ENCODE measurements around the gene NOX5. TPM values are rescaled to one million over a fixed set of nuclear protein-coding genes. Genes with fewer than 3 reads are reported as not detected.

The NOX5 gene
- total and polyA plus RNA-seq, 2 of the 13 experiments (the other 11 are each of a cell fraction or from before 2014, with no cell fraction given) = not detected

- no peak for TF ChIP-seq ZNF652 (CRISPR knock-in tag; IDR thresholded peaks at IDR 0.05; ENCODE audit: borderline replicate concordance, low read depth)
- no peak for TF ChIP-seq AGO1 (IDR thresholded peaks at IDR 0.05; ENCODE audit: low read depth, low read length, poor library complexity, severe bottlenecking)
- no peak for TF ChIP-seq ZBTB37 (CRISPR knock-in tag; IDR thresholded peaks at IDR 0.05)
- TF ChIP-seq ZNF687 (CRISPR knock-in tag; IDR thresholded peaks at IDR 0.05) = peak; percentile 56
- no peak for TF ChIP-seq DNMT3B (CRISPR knock-in tag; conservative IDR thresholded peaks at IDR 0.05)
- no peak for TF ChIP-seq ZNF710 (CRISPR knock-in tag; IDR thresholded peaks at IDR 0.05; ENCODE audit: borderline replicate concordance)
- no peak for TF ChIP-seq CENPX (CRISPR knock-in tag; IDR thresholded peaks at IDR 0.05)
- TF ChIP-seq SMAD1 (CRISPR knock-in tag; IDR thresholded peaks at IDR 0.05; ENCODE audit: borderline replicate concordance, low read depth) = no peak
- no peak for TF ChIP-seq ZNF143 (CRISPR knock-in tag; IDR thresholded peaks at IDR 0.05)
- 0 out of 2 replicates have a peak, but pooled peaks have one; percentile 13 for TF ChIP-seq ARID5B (CRISPR knock-in tag; IDR thresholded peaks at IDR 0.05)
- TF ChIP-seq MAX (IDR thresholded peaks at IDR 0.05) = peak; percentile 37; the same call in 1 of the 2 replicates
These were observed 59.7 kb downstream of the NOX5 start (continued) for GRCh38 chr15:69074001-69074842.
